Activated CD8-positive, alpha-beta T cell treated with anti-CD3 and anti-CD28 coated beads for 36 hours (primary cell): ENCODE measurements around the gene SKIC8. TPM values are rescaled to one million over a fixed set of nuclear protein-coding genes. Genes with fewer than 3 reads are reported as not detected.

Experiments used
- ATAC-seq: fragments of 200-7000 bp; cut with Tn5 transposase; one replicate; pipeline ENCODE4 v1.10.0; 2021; ENCODE audit warnings: mild to moderate bottlenecking, moderate library complexity
- CTCF ChIA-PET: fragments of 350-600 bp; sonication (Branson Sonifier 250); formaldehyde crosslinking; loops from one replicate; lab custom pipeline; 2021; ENCODE audit warnings: antibody characterized with exemption; lab: Charles Lee
- POLR2A ChIA-PET: fragments of 350-600 bp; sonication (Branson Sonifier 250); formaldehyde crosslinking; loops from one replicate; lab custom pipeline; 2021; ENCODE audit warnings: antibody characterized with exemption; lab: Charles Lee
- DNase-seq: peaks from one replicate; pipeline ENCODE4 v3.0.0-alpha.2; 2020
- H3K27ac Mint-ChIP-seq: one replicate; pipeline ENCODE4 v1.8.0; 2021; ENCODE audit warnings: mild to moderate bottlenecking, mixed read lengths
- H3K27me3 Mint-ChIP-seq: one replicate; pipeline ENCODE4 v1.8.0; 2021; ENCODE audit warnings: mixed read lengths
- H3K36me3 Mint-ChIP-seq: one replicate; pipeline ENCODE4 v1.8.0; 2021; ENCODE audit warnings: low read depth, mixed read lengths
- H3K4me1 Mint-ChIP-seq: one replicate; pipeline ENCODE4 v1.8.0; 2021; ENCODE audit warnings: low read depth, mixed read lengths
- H3K4me3 Mint-ChIP-seq: one replicate; pipeline ENCODE4 v1.8.0; 2021; ENCODE audit warnings: mild to moderate bottlenecking, moderate library complexity, mixed read lengths
- H3K9me3 Mint-ChIP-seq: one replicate; pipeline ENCODE4 v1.8.0; 2021; ENCODE audit warnings: mixed read lengths
- CTCF ChIP-seq: fragments of 200-600 bp; IDR thresholded peaks from one replicate; pipeline ENCODE4 v1.8.0; 2022; ENCODE audit warnings: antibody characterized with exemption, mild to moderate bottlenecking
- intact Hi-C: fragments of 100-400 bp; cut with micrococcal nuclease; formaldehyde crosslinking; loops from one replicate; pipeline ENCODE4 v1.10.0; 2022
- total RNA-seq, 2 experiments: library from RNA; stranded (reverse); gene quantifications; one replicate each; pipeline ENCODE4 v1.2.3, GENCODE V29; 2021

Gene SKIC8
- total RNA-seq, 2 experiments from 2014 or later: 63.0 to 64.5 TPM

GRCh38 chr15:78241017-78241416, 58.4 kb downstream of the SKIC8 start:
- H3K4me3 Mint-ChIP-seq: no peak overlapping the region
- TF ChIP-seq CTCF: peak; percentile 80
- ATAC-seq (peak; percentile 98), DNase-seq (peak; percentile 89)
- H3K4me1 Mint-ChIP-seq: peaks cover 1% of the 10 kb centered on the region
- ChIA-PET POLR2A (interaction anchor here (1.0 kb wide), 1 partner anchor 106 kb away, joined by 3 read pairs; no protein-coding TSS in a partner anchor), CTCF (interaction anchor here (0.6 to 5.9 kb wide), 46 partner anchors 9 to 464 kb away, joined by 3 to 59 read pairs (median 7); partner anchors contain the start of genes CIB2 and DNAJA4)
- no peaks in the 10 kb centered on the region for H3K9me3 Mint-ChIP-seq
- intact Hi-C loops: loop anchor here (2.0 to 5.0 kb wide), 3 partner anchors 114 to 282 kb away; no protein-coding TSS in a partner anchor
- H3K36me3 Mint-ChIP-seq: no peaks in the 10 kb centered on the region
- H3K27me3 Mint-ChIP-seq: peaks cover 1% of the 10 kb centered on the region
- H3K27ac Mint-ChIP-seq: no peak overlapping the region

- no peak for TF ChIP-seq CTCF
- Mint-ChIP-seq H3K36me3 (no peaks in the 10 kb centered on the region), H3K9me3 (no peaks in the 10 kb centered on the region), H3K4me1 (peaks cover 7% of the 10 kb centered on the region), H3K4me3 (no peak overlapping the region), H3K27me3 (peaks cover 5% of the 10 kb centered on the region), H3K27ac (no peak overlapping the region)
- DNase-seq (no peak), ATAC-seq (no peak)
- ChIA-PET POLR2A (interaction anchor here (0.6 to 1.0 kb wide), 2 partner anchors 89 to 105 kb away, joined by 3 read pairs; no protein-coding TSS in a partner anchor), CTCF (interaction anchor here (0.6 to 5.9 kb wide), 40 partner anchors 8 to 338 kb away, joined by 3 to 59 read pairs (median 7); partner anchors contain the start of genes CIB2, DNAJA4 and SKIC8)
- intact Hi-C loops: loop anchor here (2.0 to 5.0 kb wide), 3 partner anchors 113 to 281 kb away; no protein-coding TSS in a partner anchor
Observed at GRCh38 chr15:78239811-78240210, 59.6 kb downstream of the SKIC8 start.

GRCh38 chr15:78237146-78237545, 62.3 kb downstream of the SKIC8 start:
- Mint-ChIP-seq H3K4me3 (no peak overlapping the region), H3K36me3 (no peaks in the 10 kb centered on the region), H3K9me3 (no peaks in the 10 kb centered on the region), H3K27me3 (peaks cover 7% of the 10 kb centered on the region), H3K4me1 (peaks cover 15% of the 10 kb centered on the region), H3K27ac (no peak overlapping the region)
- POLR2A ChIA-PET: no interaction called here
- TF ChIP-seq CTCF: no peak
- CTCF ChIA-PET: interaction anchor here (0.7 to 1.2 kb wide), 4 partner anchors 42 to 278 kb away, joined by 3 read pairs; partner anchors contain the start of gene CIB2
- ATAC-seq (no peak), DNase-seq (no peak)
- intact Hi-C loops: no loop called here

GRCh38 chr15:78236491-78236890, 62.9 kb downstream of the SKIC8 start:
- DNase-seq (no peak), ATAC-seq (no peak)
- no peak overlapping the region for H3K4me3 Mint-ChIP-seq
- no peak for TF ChIP-seq CTCF
- ChIA-PET POLR2A (no interaction called here), CTCF (interaction anchor here (0.7 to 1.2 kb wide), 2 partner anchors 41 to 128 kb away, joined by 3 read pairs; no protein-coding TSS in a partner anchor)
- H3K9me3 Mint-ChIP-seq: no peaks in the 10 kb centered on the region
- peaks cover 5% of the 10 kb centered on the region for H3K27me3 Mint-ChIP-seq
- peaks cover 15% of the 10 kb centered on the region for H3K4me1 Mint-ChIP-seq
- H3K27ac Mint-ChIP-seq: no peak overlapping the region
- intact Hi-C loops: no loop called here
- no peaks in the 10 kb centered on the region for H3K36me3 Mint-ChIP-seq

GRCh38 chr15:78234515-78235040, 64.8 kb downstream of the SKIC8 start, which contains the start of gene ACSBG1:
TSS of gene ACSBG1 (minus strand) at chr15:78234565. CDS start at chr15:78234501, 64 bp downstream.
- H3K9me3 Mint-ChIP-seq: no peaks in the 10 kb centered on the region
- POLR2A ChIA-PET: interaction anchor here (0.8 kb wide), 1 partner anchor 36 kb away, joined by 3 read pairs; no protein-coding TSS in a partner anchor
- no peak within 1 kb of the TSS for H3K27ac Mint-ChIP-seq
- peaks cover 14% of the 10 kb centered on the region for H3K4me1 Mint-ChIP-seq
- intact Hi-C loops: no loop called here
- no peaks in the 10 kb centered on the region for H3K36me3 Mint-ChIP-seq
- TF ChIP-seq CTCF: no peak
- ATAC-seq (peak; percentile 39), DNase-seq (peak; percentile 10)
- CTCF ChIA-PET: no interaction called here
- peaks cover 5% of the 10 kb centered on the region for H3K27me3 Mint-ChIP-seq
- H3K4me3 Mint-ChIP-seq: no peak within 1 kb of the TSS
